NCI-H460 (cell line): ENCODE measurements around the gene INPP5K. TPM values are rescaled to one million over a fixed set of nuclear protein-coding genes. Genes with fewer than 3 reads are reported as not detected.

ENCODE experiments used
- DNase-seq: peaks from one replicate; pipeline ENCODE4 v3.0.0-alpha.2; 2016; ENCODE audit warnings: low read depth; ENCODE audit errors: extremely low read depth
- total RNA-seq: library from RNA; depleted of rRNA; stranded (reverse); fragments of >200 nt; shearing (Covaris generic); gene quantifications from 2 replicates; pipeline ENCODE4 v1.2.3, GENCODE V29; 2014

INPP5K gene
- total RNA-seq, 1 experiment from 2014 or later: 20.0 TPM

DNA sequence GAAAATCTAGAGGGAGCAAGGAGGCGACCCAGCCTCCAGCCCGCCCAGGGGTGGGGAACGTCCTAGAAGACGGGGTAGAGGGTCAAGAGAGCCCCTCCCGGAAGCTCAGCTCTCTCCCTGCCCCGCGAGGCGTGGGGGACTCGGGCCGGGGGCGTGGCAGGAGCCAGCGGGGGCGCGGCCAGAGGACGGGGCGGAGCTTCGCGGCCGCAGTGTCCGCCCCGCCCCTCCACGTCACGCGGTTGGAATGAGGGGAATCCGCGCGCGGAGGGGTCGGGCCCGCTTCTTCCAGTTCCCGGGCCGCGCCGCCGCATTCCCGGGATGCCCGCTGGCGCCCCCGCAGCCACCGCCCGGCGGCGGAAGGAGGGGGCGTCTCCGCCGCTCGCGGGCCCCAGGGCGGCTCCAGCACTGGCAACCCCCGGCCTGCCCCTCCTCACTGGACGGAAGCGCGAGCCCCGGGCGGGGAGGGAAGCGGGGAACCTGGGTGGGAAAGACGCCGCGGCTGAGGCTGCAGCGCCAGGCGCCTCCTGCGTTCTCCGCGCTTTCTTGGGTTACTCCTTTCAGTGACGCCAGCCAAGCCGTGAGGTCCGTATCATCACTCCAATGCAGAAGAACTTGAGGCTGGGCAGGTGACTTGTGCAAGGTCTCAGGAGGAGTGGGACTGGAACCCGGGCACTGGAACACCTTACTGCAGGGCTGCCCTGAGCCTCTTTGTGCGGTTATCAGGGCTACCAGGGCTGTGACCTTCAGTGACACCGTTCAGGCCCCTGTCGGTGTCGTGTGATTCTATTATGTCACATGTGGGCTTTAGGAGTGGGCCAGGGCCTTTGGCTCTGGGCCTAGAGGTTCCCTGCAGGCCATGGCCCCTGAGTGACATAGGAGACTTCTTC, 28.2 kb downstream of the INPP5K start:
- DNase-seq: peak; percentile 77

- DNase-seq: peak; percentile 86
Measured at GRCh38 chr17:1486802-1487695, 29.4 kb downstream of the INPP5K start.

DNA sequence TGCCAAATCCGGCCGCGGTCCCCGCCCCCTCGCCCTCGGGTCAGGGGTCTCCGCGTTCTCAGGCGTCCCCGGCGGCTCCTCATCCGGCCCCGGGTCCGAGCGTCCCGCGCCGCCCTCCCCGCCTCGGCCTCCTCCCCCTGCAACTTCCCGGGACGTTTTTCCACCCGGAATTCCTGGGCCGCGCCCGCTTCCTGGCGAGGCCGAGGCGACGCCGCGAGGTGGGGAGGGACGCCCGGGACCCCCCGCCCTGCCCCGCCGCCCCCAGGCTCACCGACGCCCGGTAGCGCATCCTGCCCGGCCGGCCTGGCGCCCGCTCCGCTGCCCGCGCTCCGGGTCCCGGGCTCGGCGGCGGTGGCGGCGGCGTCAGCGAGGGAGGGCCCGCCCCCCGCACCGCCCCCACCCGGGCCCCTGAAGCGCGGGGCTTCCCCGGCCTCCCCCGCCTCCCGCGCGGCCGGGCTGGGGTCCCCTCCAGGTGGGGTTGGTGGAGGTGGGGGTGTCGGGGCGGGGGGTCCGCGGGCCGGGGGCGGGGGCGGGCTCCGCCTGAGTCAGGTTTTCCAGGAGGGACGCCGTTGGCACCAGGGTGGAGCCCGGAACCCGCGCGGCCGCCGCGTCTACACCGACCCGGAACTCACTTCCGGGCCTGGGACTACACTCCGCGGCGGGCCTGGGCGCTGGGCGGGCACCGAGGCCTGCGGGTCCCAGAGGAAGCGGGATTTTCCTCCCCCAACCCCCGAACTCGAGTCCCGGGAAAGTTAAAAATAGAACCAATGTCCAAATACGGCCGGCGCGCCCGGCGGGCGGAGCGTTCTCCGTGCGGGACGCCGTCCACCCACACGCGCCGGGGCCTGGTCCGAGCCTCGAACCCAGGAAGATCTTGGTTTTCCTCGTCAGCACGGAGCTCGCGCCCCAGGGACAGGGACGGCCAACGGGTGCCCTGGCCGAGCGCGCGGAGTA, 30.7 kb downstream of the INPP5K start:
- no peak for DNase-seq

- no peak for DNase-seq
Measured at GRCh38 chr17:1484676-1485422, 31.6 kb downstream of the INPP5K start.

GRCh38 chr17:1484060-1484535, 32.3 kb downstream of the INPP5K start:
- DNase-seq: no peak

DNA sequence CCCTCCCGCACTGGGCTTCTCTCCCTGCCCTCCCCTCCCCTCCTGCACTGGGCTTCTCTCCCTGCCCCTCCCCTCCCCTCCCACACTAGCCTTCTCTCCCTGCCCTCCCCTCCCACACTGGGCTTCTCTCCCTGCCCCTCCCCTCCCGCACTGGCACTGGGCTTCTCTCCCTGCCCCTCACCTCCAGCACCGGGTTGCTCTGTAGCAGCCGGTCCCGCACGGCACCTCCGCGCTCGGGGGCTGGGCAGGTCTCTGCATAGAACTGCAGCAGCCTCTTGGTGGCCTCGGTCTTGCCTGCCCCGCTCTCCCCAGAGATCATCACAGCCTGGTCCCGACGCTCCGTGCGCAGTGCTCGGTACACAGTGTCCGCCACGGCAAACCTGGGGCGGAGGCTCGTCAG, 33.7 kb downstream of the INPP5K start:
- DNase-seq: no peak

GRCh38 chr17:1481736-1482135, 34.7 kb downstream of the INPP5K start:
- DNase-seq: no peak

- no peak for DNase-seq
Measured at GRCh38 chr17:1480747-1481465, 35.5 kb downstream of the INPP5K start.

GRCh38 chr17:1478418-1478817, 38.0 kb downstream of the INPP5K start:
- DNase-seq: no peak

GRCh38 chr17:1475321-1475854, 41.0 kb downstream of the INPP5K start:
- DNase-seq: no peak

DNA sequence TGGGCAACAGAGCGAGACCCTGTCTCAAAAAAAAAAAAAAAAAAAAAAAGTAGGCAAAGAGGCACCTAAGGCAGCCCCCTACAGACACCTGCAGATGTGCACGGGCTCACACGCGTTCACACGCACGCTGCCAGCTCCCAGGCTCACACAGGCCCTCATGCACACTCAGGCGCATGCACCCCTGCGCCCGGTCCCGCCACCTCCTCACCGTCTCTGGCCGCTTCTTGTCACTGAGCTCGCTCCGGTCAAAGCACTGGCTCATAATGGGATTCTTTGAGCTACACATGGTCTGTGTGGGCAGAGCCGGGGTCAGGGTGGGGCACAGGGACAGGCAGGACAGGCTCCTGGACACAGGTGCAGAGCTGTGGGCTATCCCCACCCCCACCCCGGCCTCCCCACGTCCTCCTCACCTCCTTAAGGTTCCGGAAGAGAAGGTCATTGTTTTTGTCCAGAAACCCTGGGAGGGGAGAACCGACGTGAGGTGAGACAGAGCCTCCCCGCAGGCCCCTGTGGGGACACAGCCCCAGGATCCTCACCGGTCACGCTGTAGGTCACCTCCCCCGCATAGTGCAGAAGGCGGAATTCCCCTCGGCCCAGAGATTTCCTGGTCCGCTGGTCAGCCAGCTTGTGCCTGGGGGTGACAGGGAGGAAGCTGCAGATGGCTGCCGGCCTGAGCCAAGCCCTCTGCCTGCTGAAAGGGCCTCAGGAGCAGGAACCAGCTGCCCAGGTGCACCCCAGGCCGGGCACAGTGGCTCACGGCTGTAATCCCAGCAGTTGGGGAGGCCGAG, 41.8 kb downstream of the INPP5K start:
- no peak for DNase-seq

DNA sequence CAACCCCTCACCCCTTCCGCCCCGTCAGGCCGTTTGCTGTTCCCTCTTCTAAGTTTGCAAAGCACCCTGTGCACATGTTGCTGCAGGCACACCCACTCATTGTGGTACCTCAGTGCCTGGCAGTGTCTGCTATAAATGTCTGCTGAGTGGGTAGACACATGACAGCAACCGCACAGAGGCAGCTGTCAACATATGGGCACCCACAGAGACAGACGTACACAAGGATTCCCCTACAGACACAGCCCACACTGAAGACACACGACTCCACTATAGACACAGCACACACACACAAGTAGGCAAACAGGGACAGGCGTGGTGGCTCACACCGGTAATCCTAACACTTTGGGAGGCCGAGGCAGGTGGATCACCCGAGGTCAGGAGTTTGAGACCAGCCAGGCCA, 42.6 kb downstream of the INPP5K start:
- no peak for DNase-seq

GRCh38 chr17:1473170-1473569, 43.2 kb downstream of the INPP5K start:
- DNase-seq: no peak

- DNase-seq: no peak
Measured at GRCh38 chr17:1471911-1472821, 44.2 kb downstream of the INPP5K start.

GRCh38 chr17:1471490-1471889, 44.9 kb downstream of the INPP5K start:
- DNase-seq: no peak

- no peak for DNase-seq
Measured at GRCh38 chr17:1470755-1471462, 45.5 kb downstream of the INPP5K start.
